ENCODE measurements around the gene WIZ. TPM values are rescaled to one million over a fixed set of nuclear protein-coding genes. Genes with fewer than 3 reads are reported as not detected.

Gene WIZ
- total RNA-seq, 2 donors from 2014 or later, result 16.1 to 111 TPM

DNA sequence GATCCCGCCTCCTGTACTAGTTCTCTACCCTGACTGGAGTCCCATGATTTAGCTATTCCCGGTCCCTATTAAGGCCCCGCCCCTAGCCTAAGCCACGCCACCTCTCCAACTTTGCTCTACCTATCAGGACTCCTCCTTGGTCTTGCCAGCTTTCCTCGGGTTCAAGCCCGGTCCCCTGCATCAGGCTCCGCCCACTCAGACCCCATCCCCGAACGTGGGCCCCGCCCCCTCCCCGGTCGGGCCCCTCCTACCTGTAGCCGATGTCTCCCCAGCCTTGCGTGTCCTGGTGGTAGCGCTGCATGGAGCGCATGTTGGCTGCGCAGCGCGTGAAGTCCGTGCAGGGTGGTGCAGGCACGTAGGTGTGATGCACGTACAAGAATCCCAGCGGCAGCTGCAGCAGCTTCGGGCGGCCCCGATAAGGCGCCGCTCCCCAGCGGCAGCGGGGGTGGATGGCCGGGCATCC lies 21.9 kb upstream of the WIZ start:
- WGBS, 2 donors, result 47 to 61% methylated on average over 17 to 31 of the region's 31 CpGs
- ATAC-seq (no peak), DNase-seq (no peak)

DNA sequence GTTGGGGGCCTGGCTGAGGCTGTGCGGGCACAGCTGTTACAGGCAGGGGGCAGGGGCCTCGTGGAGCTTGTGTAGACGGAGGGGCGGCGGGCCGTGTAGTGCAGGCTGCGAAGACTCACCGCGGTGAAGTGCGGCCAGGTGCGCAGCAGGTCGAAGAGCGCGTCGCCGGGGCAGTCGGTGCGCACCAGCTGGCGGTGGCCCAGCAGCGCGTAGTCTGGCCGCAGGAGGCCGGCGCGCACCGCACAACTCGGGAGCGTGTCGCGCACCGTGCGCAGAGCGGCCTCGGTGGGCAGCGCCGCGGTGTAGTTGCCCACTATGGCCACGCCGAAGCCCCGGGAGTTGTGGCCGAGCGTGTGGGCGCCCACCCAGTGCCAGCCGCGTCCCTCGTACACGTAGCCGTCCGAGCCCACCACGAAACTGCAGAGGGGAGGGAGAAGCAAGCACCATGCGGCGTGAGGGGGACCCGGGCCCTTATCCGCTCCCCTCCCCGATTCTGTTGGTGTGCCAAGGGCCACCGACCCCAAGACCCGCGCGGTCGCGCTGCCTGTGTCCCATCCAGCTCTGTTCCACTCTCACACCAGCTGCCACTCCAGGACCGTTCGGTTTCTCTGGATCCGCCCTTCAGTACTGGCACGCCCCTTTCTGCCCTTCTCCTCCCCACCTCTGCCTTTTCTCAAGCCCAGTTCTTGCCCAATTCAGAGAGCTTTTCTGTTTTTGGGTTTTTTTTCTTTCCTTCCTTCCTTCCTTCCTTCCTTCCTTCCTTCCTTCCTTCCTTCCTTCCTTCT lies 19.9 kb upstream of the WIZ start:
- H3K9me3 ChIP-seq, result no peaks in the 10 kb centered on the region
- no peaks in the 10 kb centered on the region for H3K36me3 ChIP-seq (replicated peaks in 1 of 2; ENCODE audit: insufficient read depth in 1 of 2, low read depth in 2 of 2)
- TF ChIP-seq POLR2A (IDR thresholded peaks at IDR 0.05), result no peak
- TF ChIP-seq, protein P1, sequence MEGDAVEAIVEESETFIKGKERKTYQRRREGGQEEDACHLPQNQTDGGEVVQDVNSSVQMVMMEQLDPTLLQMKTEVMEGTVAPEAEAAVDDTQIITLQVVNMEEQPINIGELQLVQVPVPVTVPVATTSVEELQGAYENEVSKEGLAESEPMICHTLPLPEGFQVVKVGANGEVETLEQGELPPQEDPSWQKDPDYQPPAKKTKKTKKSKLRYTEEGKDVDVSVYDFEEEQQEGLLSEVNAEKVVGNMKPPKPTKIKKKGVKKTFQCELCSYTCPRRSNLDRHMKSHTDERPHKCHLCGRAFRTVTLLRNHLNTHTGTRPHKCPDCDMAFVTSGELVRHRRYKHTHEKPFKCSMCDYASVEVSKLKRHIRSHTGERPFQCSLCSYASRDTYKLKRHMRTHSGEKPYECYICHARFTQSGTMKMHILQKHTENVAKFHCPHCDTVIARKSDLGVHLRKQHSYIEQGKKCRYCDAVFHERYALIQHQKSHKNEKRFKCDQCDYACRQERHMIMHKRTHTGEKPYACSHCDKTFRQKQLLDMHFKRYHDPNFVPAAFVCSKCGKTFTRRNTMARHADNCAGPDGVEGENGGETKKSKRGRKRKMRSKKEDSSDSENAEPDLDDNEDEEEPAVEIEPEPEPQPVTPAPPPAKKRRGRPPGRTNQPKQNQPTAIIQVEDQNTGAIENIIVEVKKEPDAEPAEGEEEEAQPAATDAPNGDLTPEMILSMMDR (IDR thresholded peaks at IDR 0.05), result no peak
- H3K27ac ChIP-seq, result no peak overlapping the region
- no peak overlapping the region for H3K4me3 ChIP-seq
- H3K27me3 ChIP-seq, result peaks cover 0 to 19% of the 10 kb centered on the region in 2 donors
- ATAC-seq, result no peak
- DNase-seq, result no peak
- intact Hi-C loops (cut with DNase I), result no loop called here
- WGBS, 2 donors, result 1 to 6% methylated on average over 10 to 60 of the region's 65 CpGs
- H3K4me1 ChIP-seq, result peaks cover 8% of the 10 kb centered on the region

More for the DNA sequence above, 21.9 kb upstream of the WIZ start:
- peaks cover 0 to 19% of the 10 kb centered on the region in 2 donors for H3K27me3 ChIP-seq
- H3K4me1 ChIP-seq, result peaks cover 8% of the 10 kb centered on the region
- no peak overlapping the region for H3K4me3 ChIP-seq
- TF ChIP-seq POLR2A (IDR thresholded peaks at IDR 0.05), result no peak
- TF ChIP-seq, protein P1 (IDR thresholded peaks at IDR 0.05), result no peak
- no peaks in the 10 kb centered on the region for H3K36me3 ChIP-seq (replicated peaks in 1 of 2; ENCODE audit: insufficient read depth in 1 of 2, low read depth in 2 of 2)
- no peak overlapping the region for H3K27ac ChIP-seq
- intact Hi-C loops (cut with DNase I), result no loop called here
- H3K9me3 ChIP-seq, result no peaks in the 10 kb centered on the region

- Histone ChIP-seq H3K4me1 (peaks cover 8% of the 10 kb centered on the region), H3K27me3 (peaks cover 0 to 24% of the 10 kb centered on the region in 2 donors), H3K9me3 (no peaks in the 10 kb centered on the region), H3K4me3 (no peak overlapping the region), H3K36me3 (replicated peaks in 1 of 2; ENCODE audit: insufficient read depth in 1 of 2, low read depth in 2 of 2) (no peaks in the 10 kb centered on the region), H3K27ac (no peak overlapping the region)
- DNase-seq, result no peak
- 45 to 55% methylated on average over 12 of the region's 12 CpGs for WGBS, 2 donors
- ATAC-seq, result no peak
- intact Hi-C loops (cut with DNase I), result no loop called here
- no peak for TF ChIP-seq POLR2A (IDR thresholded peaks at IDR 0.05)
- TF ChIP-seq, protein P1 (IDR thresholded peaks at IDR 0.05), result no peak
These were observed 19.1 kb upstream of the WIZ start for GRCh38 chr19:15468675-15469512.

GRCh38 chr19:15467734-15468214 lies 18.0 kb upstream of the WIZ start:
- no peak for TF ChIP-seq POLR2A (IDR thresholded peaks at IDR 0.05)
- TF ChIP-seq, protein P1 (IDR thresholded peaks at IDR 0.05), result no peak
- 72 to 83% methylated on average over 5 to 6 of the region's 6 CpGs for WGBS, 2 donors
- ATAC-seq (no peak), DNase-seq (no peak)
- peaks cover 0 to 24% of the 10 kb centered on the region in 2 donors for H3K27me3 ChIP-seq
- peaks cover 8% of the 10 kb centered on the region for H3K4me1 ChIP-seq
- H3K27ac ChIP-seq, result no peak overlapping the region
- no peaks in the 10 kb centered on the region for H3K36me3 ChIP-seq (replicated peaks in 1 of 2; ENCODE audit: insufficient read depth in 1 of 2, low read depth in 2 of 2)
- intact Hi-C loops (cut with DNase I), result no loop called here
- no peak overlapping the region for H3K4me3 ChIP-seq
- no peaks in the 10 kb centered on the region for H3K9me3 ChIP-seq
